Sciatic nerve (tissue), 2 donors: ENCODE data around the gene MMP28. TPM values are rescaled to one million over a fixed set of nuclear protein-coding genes. Genes with fewer than 3 reads are reported as not detected.
A peak's percentile ranks its signal among the peaks of the same experiment; 100 is the strongest.

Source experiments
- ATAC-seq: fragments of 200-7000 bp; cut with Tn5 transposase; one replicate; pipeline ENCODE4 v1.9.1; 2020; ENCODE audit warnings: mild to moderate bottlenecking, moderate library complexity
- DNase-seq: peaks from one replicate; pipeline ENCODE4 v3.0.0-alpha.2; 2020; ENCODE audit warnings: low spot score
- intact Hi-C: fragments of 100-400 bp; cut with DNase I; formaldehyde crosslinking; loops from one replicate; pipeline ENCODE4 v1.14.2; 2022
- total RNA-seq: library from RNA; stranded (reverse); fragmentation: NEBNext Ultra II Directional; extraction: Animal tissue kit (Norgen Biotek cat#: 25700); gene quantifications from one replicate; pipeline ENCODE4 v1.2.1, GENCODE V29; 2021
- donor health status: DM: no; HTN: no; CAD: no.
- donor health status: DM: no; HTN: no; CAD: no.

Gene MMP28
- total RNA-seq, 1 donor from 2014 or later: 61.5 TPM

GRCh38 chr17:35731917-35732805 is 63.3 kb downstream of the MMP28 start:
- no peak for DNase-seq
- intact Hi-C loops: no loop called here
- ATAC-seq: peak; percentile 39

GRCh38 chr17:35731239-35731916 is 64.1 kb downstream of the MMP28 start, which contains the start of gene RASL10B:
Gene RASL10B, plus strand, starts transcription at chr17:35731639. Its CDS starts 3,546 bp downstream, at chr17:35735185.
- ATAC-seq: peak; percentile 82
- DNase-seq: no peak
- intact Hi-C loops: no loop called here

GRCh38 chr17:35730400-35731005 is 64.9 kb downstream of the MMP28 start:
- intact Hi-C loops: no loop called here
- ATAC-seq (no peak), DNase-seq (no peak)

GRCh38 chr17:35729405-35729833 is 66.0 kb downstream of the MMP28 start:
- intact Hi-C loops: no loop called here
- ATAC-seq (no peak), DNase-seq (no peak)

GRCh38 chr17:35728551-35728950 is 66.9 kb downstream of the MMP28 start:
- ATAC-seq (no peak), DNase-seq (no peak)
- intact Hi-C loops: no loop called here

- ATAC-seq (no peak), DNase-seq (no peak)
- intact Hi-C loops: no loop called here
These were observed 67.8 kb downstream of the MMP28 start for GRCh38 chr17:35727635-35728034.

- ATAC-seq (peak; percentile 5), DNase-seq (no peak)
- intact Hi-C loops: no loop called here
These were observed 68.4 kb downstream of the MMP28 start for GRCh38 chr17:35726953-35727460.

- ATAC-seq: peak; percentile 65
- intact Hi-C loops: no loop called here
- peak; percentile 81 for DNase-seq
These were observed 69.1 kb downstream of the MMP28 start for GRCh38 chr17:35726127-35726952.

- intact Hi-C loops: no loop called here
- no peak for DNase-seq
- no peak for ATAC-seq
These were observed 69.7 kb downstream of the MMP28 start for GRCh38 chr17:35725802-35726126.

- intact Hi-C loops: no loop called here
- ATAC-seq (no peak), DNase-seq (no peak)
These were observed 70.4 kb downstream of the MMP28 start for GRCh38 chr17:35725058-35725457.

GRCh38 chr17:35723735-35724134 is 71.7 kb downstream of the MMP28 start:
- intact Hi-C loops: no loop called here
- DNase-seq: no peak
- ATAC-seq: no peak

GRCh38 chr17:35717475-35717874 is 78.0 kb downstream of the MMP28 start:
- ATAC-seq (peak; percentile 9), DNase-seq (no peak)
- intact Hi-C loops: no loop called here

- DNase-seq: no peak
- ATAC-seq: peak; percentile 83
- intact Hi-C loops: no loop called here
These were observed 78.5 kb downstream of the MMP28 start for GRCh38 chr17:35716897-35717465.

GRCh38 chr17:35716173-35716572 is 79.3 kb downstream of the MMP28 start:
- ATAC-seq (peak; percentile 21), DNase-seq (no peak)
- intact Hi-C loops: no loop called here

Other genes starting within 250 kb of the MMP28 start
- gene SLFN14, start 234.8 kb downstream of the MMP28 start, total RNA-seq: 0.45 TPM
- gene PEX12, start 217.1 kb downstream of the MMP28 start, total RNA-seq: 7.8 TPM
- gene AP2B1, start 208.3 kb downstream of the MMP28 start, total RNA-seq: 130 TPM
- 5.4 TPM for gene RASL10B, start 64.0 kb downstream of the MMP28 start, total RNA-seq
- gene GAS2L2, start 42.4 kb downstream of the MMP28 start, total RNA-seq: 0.13 TPM
- gene C17orf50, start 34.8 kb downstream of the MMP28 start, total RNA-seq: not detected
- 183 TPM for gene TAF15, start 13.8 kb upstream of the MMP28 start, total RNA-seq
- gene HEATR9, start 73.2 kb upstream of the MMP28 start, total RNA-seq: 0.27 TPM
- gene CCL5, start 84.7 kb upstream of the MMP28 start, total RNA-seq: 5.3 TPM
- not detected for gene RDM1, start 135.1 kb upstream of the MMP28 start, total RNA-seq
- gene LYZL6, start 148.1 kb upstream of the MMP28 start, total RNA-seq: not detected
- gene CCL16, start 185.9 kb upstream of the MMP28 start, total RNA-seq: 1.1 TPM
- gene CCL14, start 191.1 kb upstream of the MMP28 start, total RNA-seq: 96.8 TPM
- not detected for gene CCL15, start 205.9 kb upstream of the MMP28 start, total RNA-seq
- 1.0 TPM for gene CCL23, start 222.3 kb upstream of the MMP28 start, total RNA-seq